ENCODE data around the gene MECR.
"Not testable (repeated sequence)": the region's sequence is repeated elsewhere in the genome, so short reads cannot be mapped to it uniquely, and the experiment has no call there.

The MECR gene

DNA sequence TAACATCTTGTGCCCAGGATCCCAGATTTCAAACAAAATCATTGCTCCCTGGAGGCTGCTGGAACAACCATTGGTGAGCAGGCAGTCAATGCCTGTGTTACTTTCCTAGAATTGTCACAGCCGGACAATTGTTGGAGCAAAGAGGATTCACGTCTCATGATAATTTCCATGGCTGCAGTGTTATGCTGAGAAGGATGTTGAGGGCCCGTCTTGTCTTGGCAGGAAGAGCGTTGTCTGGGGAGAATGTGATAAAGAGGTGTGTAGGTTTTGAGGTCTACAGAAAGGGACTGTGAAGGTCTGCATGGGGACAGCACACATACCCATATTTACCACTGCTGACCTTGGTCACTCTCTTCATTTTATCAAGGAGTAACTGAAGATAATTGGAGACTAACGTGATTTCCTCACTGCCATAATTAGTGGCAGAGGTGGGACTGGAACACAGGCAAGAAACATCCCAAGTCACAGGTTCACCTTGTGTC lies 6.3 kb downstream of the MECR start:
- no peak for TF ChIP-seq ZFX (IDR thresholded peaks at IDR 0.05; ENCODE audit: borderline replicate concordance)
- TF ChIP-seq, protein P1, sequence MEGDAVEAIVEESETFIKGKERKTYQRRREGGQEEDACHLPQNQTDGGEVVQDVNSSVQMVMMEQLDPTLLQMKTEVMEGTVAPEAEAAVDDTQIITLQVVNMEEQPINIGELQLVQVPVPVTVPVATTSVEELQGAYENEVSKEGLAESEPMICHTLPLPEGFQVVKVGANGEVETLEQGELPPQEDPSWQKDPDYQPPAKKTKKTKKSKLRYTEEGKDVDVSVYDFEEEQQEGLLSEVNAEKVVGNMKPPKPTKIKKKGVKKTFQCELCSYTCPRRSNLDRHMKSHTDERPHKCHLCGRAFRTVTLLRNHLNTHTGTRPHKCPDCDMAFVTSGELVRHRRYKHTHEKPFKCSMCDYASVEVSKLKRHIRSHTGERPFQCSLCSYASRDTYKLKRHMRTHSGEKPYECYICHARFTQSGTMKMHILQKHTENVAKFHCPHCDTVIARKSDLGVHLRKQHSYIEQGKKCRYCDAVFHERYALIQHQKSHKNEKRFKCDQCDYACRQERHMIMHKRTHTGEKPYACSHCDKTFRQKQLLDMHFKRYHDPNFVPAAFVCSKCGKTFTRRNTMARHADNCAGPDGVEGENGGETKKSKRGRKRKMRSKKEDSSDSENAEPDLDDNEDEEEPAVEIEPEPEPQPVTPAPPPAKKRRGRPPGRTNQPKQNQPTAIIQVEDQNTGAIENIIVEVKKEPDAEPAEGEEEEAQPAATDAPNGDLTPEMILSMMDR (IDR thresholded peaks at IDR 0.05), result no peak
- H3K27ac ChIP-seq, result no peak overlapping the region

DNA sequence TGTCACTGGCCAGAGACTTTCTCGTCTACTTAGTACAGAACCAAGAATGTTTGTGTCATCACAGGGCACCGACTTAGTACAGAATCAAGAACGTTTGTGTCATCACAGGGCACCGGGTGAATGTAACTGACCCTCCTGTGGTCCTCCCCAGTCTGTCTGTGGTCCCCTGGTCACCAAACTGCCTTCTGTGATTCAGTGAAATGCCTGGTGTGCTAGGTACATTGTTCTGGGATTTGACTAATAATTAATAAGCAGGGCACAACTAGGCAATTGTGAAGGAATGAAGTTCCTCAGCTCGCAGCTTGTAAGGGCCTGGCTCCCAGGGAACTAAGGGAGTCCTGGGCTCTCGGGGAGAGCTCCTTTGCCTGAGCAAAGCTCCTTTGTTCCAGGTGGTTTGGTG lies 7.2 kb downstream of the MECR start:
- no peak overlapping the region for H3K27ac ChIP-seq
- TF ChIP-seq, protein P1 (IDR thresholded peaks at IDR 0.05), result no peak
- no peak for TF ChIP-seq ZFX (IDR thresholded peaks at IDR 0.05; ENCODE audit: borderline replicate concordance)

DNA sequence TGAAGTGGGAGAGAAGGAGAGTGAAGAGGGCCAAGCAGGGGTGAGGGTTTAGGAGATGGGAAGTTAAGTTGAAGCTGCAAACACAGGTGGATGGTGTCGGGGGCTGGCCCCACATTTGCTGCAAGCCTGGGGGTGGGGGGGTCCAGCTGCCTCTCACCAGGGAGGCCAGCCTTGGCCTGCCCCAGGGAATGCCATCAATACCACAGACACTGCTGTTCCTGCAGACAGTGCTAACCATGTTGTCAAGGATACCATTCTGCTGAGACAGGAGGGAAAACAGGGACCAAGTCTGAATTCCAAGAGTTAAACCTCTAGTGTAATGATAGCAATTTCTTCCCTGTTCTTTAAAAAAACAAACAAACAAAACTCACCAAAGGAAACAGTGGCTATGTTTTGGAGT lies 8.0 kb downstream of the MECR start:
- TF ChIP-seq, protein P1 (IDR thresholded peaks at IDR 0.05), result no peak
- TF ChIP-seq ZFX (IDR thresholded peaks at IDR 0.05; ENCODE audit: borderline replicate concordance), result no peak
- no peak overlapping the region for H3K27ac ChIP-seq

DNA sequence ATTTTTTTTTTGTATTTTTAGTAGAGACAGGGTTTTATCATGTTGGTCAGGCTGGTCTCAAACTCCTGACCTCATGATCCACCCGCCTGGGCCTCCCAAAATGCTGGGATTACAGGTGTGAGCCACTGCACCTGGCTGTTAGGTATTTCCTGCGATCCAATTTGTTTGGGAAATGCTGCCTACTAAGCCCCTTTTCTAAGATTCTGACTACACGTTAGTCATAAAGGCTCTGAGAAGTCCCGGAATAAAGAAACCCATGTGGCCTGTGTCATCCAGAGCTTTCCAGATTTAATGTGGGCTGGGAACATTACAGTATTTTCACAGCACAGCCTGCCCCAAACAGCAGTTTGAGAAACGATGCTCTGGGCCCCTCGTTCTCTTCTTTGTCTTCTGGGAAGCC lies 8.5 kb downstream of the MECR start:
- not testable (repeated sequence) for H3K27ac ChIP-seq

DNA sequence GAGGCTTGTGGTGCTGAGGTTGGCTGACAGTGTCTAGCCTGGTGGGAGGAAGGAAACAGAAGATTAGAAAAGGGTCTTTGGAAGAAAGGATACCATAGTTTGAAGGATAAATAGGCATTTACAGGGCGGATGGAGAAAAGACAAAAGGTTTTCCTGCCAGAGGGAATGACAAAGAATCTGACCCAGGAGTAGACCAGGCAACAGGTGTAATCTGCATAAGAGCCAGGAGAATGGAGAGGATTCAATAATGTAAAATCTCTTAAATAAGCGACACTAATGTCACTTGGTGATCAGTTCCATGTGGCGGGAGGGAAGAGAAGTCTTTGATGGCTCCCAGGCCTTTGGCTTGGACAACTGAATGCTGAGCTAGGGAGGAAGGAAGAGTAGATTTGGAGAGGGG lies 9.4 kb downstream of the MECR start:
- TF ChIP-seq ZFX (IDR thresholded peaks at IDR 0.05; ENCODE audit: borderline replicate concordance), result no peak
- TF ChIP-seq, protein P1 (IDR thresholded peaks at IDR 0.05), result no peak
- H3K27ac ChIP-seq, result no peak overlapping the region

DNA sequence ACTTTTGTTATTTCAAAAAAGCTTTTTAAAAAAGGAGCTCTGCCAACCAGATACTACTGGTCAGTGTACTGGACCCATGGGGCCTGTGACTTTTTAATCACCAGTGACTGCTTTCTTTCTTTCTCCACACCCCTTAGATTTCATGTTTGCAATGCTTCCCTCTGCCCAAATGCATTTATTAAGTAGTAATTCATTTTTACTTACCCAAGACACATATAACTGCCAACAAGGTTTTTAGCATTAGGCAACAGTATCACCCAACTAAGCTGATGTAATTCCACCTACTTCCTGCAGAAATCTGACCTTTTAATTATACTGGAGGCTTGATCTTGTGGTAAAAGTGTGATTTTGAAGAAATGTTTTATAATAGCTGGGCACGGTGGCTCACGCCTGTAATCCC lies 12.5 kb downstream of the MECR start:
- no peak overlapping the region for H3K27ac ChIP-seq
- TF ChIP-seq ZFX (IDR thresholded peaks at IDR 0.05; ENCODE audit: borderline replicate concordance), result no peak
- TF ChIP-seq, protein P1 (IDR thresholded peaks at IDR 0.05), result no peak

DNA sequence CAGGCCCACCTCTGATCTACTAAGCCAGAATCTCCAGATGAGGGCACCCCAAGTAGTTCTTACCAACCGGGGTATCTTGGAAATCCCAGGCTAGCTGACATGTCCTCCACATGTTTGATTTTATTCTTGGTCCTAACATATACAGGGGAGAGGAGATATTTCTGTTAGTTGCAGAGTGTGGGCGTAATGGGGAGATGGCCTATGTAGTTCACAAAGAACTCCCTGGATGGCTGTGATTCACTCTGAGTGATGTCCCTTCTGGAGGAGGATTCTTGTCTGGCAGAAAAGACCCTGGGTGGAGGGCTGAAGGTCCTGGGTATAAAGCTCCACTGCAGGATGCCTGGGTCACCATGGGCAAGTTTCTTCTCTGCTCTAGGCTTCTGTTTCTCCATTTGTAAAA lies 13.1 kb downstream of the MECR start:
- no peak overlapping the region for H3K27ac ChIP-seq
- TF ChIP-seq, protein P1 (IDR thresholded peaks at IDR 0.05), result no peak
- no peak for TF ChIP-seq ZFX (IDR thresholded peaks at IDR 0.05; ENCODE audit: borderline replicate concordance)

DNA sequence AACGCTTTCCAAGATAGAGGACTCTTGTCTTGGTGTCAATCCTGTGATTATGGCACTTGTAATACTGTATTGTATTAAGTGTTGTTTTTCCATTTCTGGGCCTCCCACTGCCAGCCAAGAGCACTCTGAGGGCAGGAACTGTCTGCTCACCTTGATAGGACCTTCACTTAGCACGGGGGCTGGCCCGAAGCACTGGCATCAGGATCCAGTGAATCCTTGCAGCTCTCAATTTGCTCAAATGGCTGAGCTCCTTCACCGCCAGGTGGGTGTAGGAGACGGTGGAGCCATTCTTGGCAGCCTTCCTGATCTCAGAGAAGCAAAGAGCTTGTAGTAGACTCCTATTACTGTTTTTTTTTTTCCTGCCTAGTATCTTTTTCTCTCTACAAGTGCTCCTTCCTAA lies 17.7 kb downstream of the MECR start:
- H3K27ac ChIP-seq, result no peak overlapping the region
- TF ChIP-seq ZFX (IDR thresholded peaks at IDR 0.05; ENCODE audit: borderline replicate concordance), result no peak
- TF ChIP-seq, protein P1 (IDR thresholded peaks at IDR 0.05), result no peak

Data from 22Rv1 (cell line).